Measurements from ENCODE around the gene PLAAT2. TPM values are rescaled to one million over a fixed set of nuclear protein-coding genes. Genes with fewer than 3 reads are reported as not detected.

PLAAT2 gene
- not detected in 2 replicates for total RNA-seq

DNA sequence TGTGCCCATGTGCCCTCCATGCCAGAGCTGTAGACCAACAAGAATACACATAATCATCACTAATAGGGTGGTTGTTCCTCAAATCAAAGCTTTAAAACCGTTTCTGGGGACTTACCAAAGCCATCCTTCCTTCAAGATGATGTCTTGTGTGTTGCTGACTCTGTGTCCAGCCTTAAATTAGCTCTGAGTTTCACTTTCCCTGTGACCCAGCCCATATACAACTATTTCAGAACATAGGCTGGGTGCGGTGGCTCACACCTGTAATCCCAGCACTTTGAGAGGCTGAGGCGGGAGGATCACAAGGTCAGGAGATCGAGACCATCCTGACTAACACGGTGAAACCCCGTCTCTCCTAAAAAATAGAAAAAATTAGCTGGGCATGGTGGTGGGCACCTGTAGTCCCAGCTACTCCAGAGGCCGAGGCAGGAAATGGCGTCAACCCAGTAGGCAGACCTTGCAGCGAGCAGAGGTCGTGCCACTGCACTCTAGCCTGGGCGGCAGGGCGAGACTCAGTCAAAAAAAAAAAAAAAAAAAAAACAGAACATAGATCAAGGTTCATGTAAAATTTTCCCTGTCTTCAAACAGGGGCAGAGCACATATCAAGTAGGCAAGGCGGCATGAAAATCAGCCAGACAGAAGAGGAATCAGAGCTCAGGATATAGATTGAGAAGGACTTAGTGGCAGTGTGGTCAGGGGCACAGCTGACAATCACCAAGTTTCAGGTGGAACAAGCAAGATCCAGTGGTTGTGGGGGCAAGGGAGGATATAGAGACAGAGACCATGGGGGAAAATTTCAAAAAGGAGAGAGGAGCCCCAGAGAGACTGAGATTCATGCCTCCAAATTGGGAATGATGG lies at the start of gene PLAAT2:
Gene PLAAT2 (minus strand): TSS at position 179 of the 855 bp plus-strand sequence. CDS start 55 bp downstream, at position 124.

DNA sequence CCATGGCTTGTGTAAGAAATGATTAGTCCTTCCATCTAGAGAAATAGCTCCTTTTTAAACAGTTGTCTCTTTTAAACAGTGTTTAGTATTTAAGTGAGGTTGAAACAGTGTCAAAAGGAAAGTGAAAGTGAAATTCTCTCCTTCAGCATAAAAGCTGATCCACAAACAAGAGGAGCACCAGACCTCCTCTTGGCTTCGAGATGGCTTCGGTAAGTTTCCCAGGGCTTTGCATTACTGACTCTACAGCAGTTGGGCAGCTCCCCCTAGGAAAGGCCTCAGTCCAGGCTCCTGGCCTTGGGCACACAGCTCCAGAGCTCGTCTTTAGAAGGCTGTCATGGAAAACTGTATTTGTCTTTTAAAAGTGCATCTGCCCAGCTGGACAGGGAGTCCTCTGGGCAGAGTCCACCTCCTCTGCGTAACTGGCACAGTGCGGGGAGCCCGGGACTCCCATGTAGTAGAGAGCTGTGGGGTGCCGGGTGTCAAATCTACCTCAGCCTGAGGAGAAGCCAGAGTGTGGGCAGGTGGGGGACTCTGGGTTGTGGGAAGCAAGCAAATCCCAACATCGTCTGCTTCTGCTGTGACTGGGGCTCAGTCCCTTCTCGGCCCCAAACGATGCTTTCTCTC lies 26.4 kb downstream of the PLAAT2 start, which contains the start of gene PLAAT4:
Gene PLAAT4 (plus strand): TSS at position 140 of the 624 bp plus-strand sequence. CDS start 61 bp downstream, at position 201.

DNA sequence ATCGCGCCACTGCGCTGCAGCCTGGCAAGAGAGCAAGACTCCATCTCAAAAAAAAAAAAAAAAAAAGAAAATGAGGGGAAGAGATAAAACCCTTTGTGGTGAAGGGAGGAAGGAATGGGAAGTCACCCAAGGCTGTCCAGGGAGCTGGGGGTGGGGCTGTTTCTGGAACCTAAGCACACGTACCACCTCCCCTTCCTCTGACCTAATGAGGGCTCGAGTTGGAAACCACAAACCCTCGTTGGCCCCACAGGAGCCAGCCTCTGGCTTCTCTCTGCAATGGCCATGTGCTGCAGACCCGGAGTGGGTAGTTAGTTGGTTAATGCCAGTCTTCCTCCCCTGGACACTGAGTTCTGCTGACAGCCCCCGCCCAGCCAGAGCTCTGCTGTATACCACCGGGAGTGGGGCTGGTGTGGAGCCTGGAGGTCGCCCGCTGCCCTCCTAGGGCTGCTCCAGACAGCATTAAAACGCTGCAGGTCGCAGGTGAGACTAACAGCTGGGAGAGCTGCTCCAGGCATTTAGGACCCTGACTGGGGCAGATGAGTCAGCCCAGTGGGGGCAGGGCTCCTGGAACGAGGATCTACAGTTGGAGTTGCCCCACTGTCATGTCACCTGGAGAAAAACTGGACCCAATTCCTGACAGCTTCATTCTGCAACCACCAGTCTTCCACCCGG lies 57.2 kb downstream of the PLAAT2 start, which contains the start of gene LGALS12:
Gene LGALS12 (plus strand): TSS at position 228 of the 672 bp plus-strand sequence. CDS start 375 bp downstream, at position 603.

Other genes with a start within 250 kb of the PLAAT2 start
- not detected in 2 replicates for gene SLC22A9, start 193.6 kb downstream of the PLAAT2 start, total RNA-seq
- gene PLAAT5, start 72.2 kb downstream of the PLAAT2 start, total RNA-seq, result not detected in 2 replicates
- not detected in 2 replicates for gene LGALS12, start 57.3 kb downstream of the PLAAT2 start, total RNA-seq
- 29.1 and 43.8 TPM in 2 replicates for gene PLAAT4, start 26.6 kb downstream of the PLAAT2 start, total RNA-seq
- gene PLAAT3, start 51.1 kb upstream of the PLAAT2 start, total RNA-seq, result 6.6 and 12.2 TPM in 2 replicates
- gene ATL3, start 108.0 kb upstream of the PLAAT2 start, total RNA-seq, result 84.5 and 94.5 TPM in 2 replicates
- 85.1 and 103 TPM in 2 replicates for gene RTN3, start 118.1 kb upstream of the PLAAT2 start, total RNA-seq
- 12.1 and 13.3 TPM in 2 replicates for gene ZFTA, start 205.4 kb upstream of the PLAAT2 start, total RNA-seq